ENCODE data around the gene PPARD. TPM values are rescaled to one million over a fixed set of nuclear protein-coding genes. Genes with fewer than 3 reads are reported as not detected.
A peak's percentile ranks its signal among the peaks of the same experiment; 100 is the strongest.

PPARD gene
- total RNA-seq, 1 experiment from 2014 or later: 13.8 TPM

- no TSS peak for BruUV-seq (replicated peaks)
- DNase-seq (ENCODE audit: low spot score): no peak
- no peak for TF ChIP-seq EZH2 (IDR thresholded peaks at IDR 0.05; ENCODE audit: borderline replicate concordance, low read depth, low read length, poor library complexity, severe bottlenecking)
- no peak for TF ChIP-seq CTCF (conservative IDR thresholded peaks at IDR 0.05; ENCODE audit: low read depth, low read length)
- peak overlapping the region; percentile 99 for H3K27ac ChIP-seq (ENCODE audit: low read depth, low read length, poor library complexity, severe bottlenecking)
- peaks cover 67% of the 10 kb centered on the region for H3K36me3 ChIP-seq (ENCODE audit: insufficient read depth, low read length, poor library complexity, severe bottlenecking)
- POLR2A ChIA-PET (ENCODE audit: low non-redundant PET): no interaction called here
- H3K27me3 ChIP-seq (replicated peaks; ENCODE audit: insufficient read depth, low read depth, low read length, poor library complexity): no peaks in the 10 kb centered on the region
- peaks cover 17% of the 10 kb centered on the region for H3K4me1 ChIP-seq (ENCODE audit: insufficient read depth, low read length, poor library complexity, severe bottlenecking)
- CTCF ChIA-PET: interaction anchor here (1.2 kb wide), 1 partner anchor 18 kb away, joined by 3 read pairs; no protein-coding TSS in a partner anchor
- no peaks in the 10 kb centered on the region for H3K9me3 ChIP-seq (ENCODE audit: low read depth, low read length, poor library complexity, severe bottlenecking)
- H3K4me3 ChIP-seq (ENCODE audit: low read depth, low read length, poor library complexity, severe bottlenecking): peak overlapping the region; percentile 99
- intact Hi-C loops (cut with micrococcal nuclease; ENCODE audit: unreplicated experiment): loop anchor here (5.0 kb wide), 1 partner anchor 127 kb away; the partner anchor contains the start of gene PPARD
Measured at GRCh38 chr6:35468980-35469750, 126.8 kb downstream of the PPARD start.

- TSS peak; percentile 61 for BruUV-seq (replicated peaks)
- Histone ChIP-seq H3K27ac (ENCODE audit: low read depth, low read length, poor library complexity, severe bottlenecking) (peak overlapping the region; percentile 99), H3K9me3 (ENCODE audit: low read depth, low read length, poor library complexity, severe bottlenecking) (no peaks in the 10 kb centered on the region), H3K4me1 (ENCODE audit: insufficient read depth, low read length, poor library complexity, severe bottlenecking) (peaks cover 17% of the 10 kb centered on the region), H3K36me3 (ENCODE audit: insufficient read depth, low read length, poor library complexity, severe bottlenecking) (peaks cover 67% of the 10 kb centered on the region), H3K4me3 (ENCODE audit: low read depth, low read length, poor library complexity, severe bottlenecking) (peak overlapping the region; percentile 99), H3K27me3 (replicated peaks; ENCODE audit: insufficient read depth, low read depth, low read length, poor library complexity) (no peaks in the 10 kb centered on the region)
- no peak for DNase-seq (ENCODE audit: low spot score)
- intact Hi-C loops (cut with micrococcal nuclease; ENCODE audit: unreplicated experiment): loop anchor here (5.0 kb wide), 1 partner anchor 128 kb away; the partner anchor contains the start of gene PPARD
- TF ChIP-seq CTCF (conservative IDR thresholded peaks at IDR 0.05; ENCODE audit: low read depth, low read length): no peak
- TF ChIP-seq EZH2 (IDR thresholded peaks at IDR 0.05; ENCODE audit: borderline replicate concordance, low read depth, low read length, poor library complexity, severe bottlenecking): no peak
- CTCF ChIA-PET: interaction anchor here (0.6 kb wide), 1 partner anchor 53 kb away, joined by 5 read pairs; no protein-coding TSS in a partner anchor
- POLR2A ChIA-PET (ENCODE audit: low non-redundant PET): no interaction called here
Measured at GRCh38 chr6:35469751-35470662, 127.6 kb downstream of the PPARD start.

GRCh38 chr6:35470663-35471120, 128.3 kb downstream of the PPARD start:
- Histone ChIP-seq H3K9me3 (ENCODE audit: low read depth, low read length, poor library complexity, severe bottlenecking) (no peaks in the 10 kb centered on the region), H3K27ac (ENCODE audit: low read depth, low read length, poor library complexity, severe bottlenecking) (peak overlapping the region; percentile 99), H3K36me3 (ENCODE audit: insufficient read depth, low read length, poor library complexity, severe bottlenecking) (peaks cover 67% of the 10 kb centered on the region), H3K27me3 (replicated peaks; ENCODE audit: insufficient read depth, low read depth, low read length, poor library complexity) (no peaks in the 10 kb centered on the region), H3K4me3 (ENCODE audit: low read depth, low read length, poor library complexity, severe bottlenecking) (peak overlapping the region; percentile 99), H3K4me1 (ENCODE audit: insufficient read depth, low read length, poor library complexity, severe bottlenecking) (peaks cover 17% of the 10 kb centered on the region)
- intact Hi-C loops (cut with micrococcal nuclease; ENCODE audit: unreplicated experiment): no loop called here
- BruUV-seq (replicated peaks): no TSS peak
- ChIA-PET POLR2A (ENCODE audit: low non-redundant PET) (no interaction called here), CTCF (interaction anchor here (0.8 kb wide), 1 partner anchor 127 kb away, joined by 3 read pairs; no protein-coding TSS in a partner anchor)
- TF ChIP-seq EZH2 (IDR thresholded peaks at IDR 0.05; ENCODE audit: borderline replicate concordance, low read depth, low read length, poor library complexity, severe bottlenecking): no peak
- TF ChIP-seq CTCF (conservative IDR thresholded peaks at IDR 0.05; ENCODE audit: low read depth, low read length): no peak
- DNase-seq (ENCODE audit: low spot score): no peak

Data from A673 (cell line).